ENCODE measurements around the gene ATP5ME.

DNA sequence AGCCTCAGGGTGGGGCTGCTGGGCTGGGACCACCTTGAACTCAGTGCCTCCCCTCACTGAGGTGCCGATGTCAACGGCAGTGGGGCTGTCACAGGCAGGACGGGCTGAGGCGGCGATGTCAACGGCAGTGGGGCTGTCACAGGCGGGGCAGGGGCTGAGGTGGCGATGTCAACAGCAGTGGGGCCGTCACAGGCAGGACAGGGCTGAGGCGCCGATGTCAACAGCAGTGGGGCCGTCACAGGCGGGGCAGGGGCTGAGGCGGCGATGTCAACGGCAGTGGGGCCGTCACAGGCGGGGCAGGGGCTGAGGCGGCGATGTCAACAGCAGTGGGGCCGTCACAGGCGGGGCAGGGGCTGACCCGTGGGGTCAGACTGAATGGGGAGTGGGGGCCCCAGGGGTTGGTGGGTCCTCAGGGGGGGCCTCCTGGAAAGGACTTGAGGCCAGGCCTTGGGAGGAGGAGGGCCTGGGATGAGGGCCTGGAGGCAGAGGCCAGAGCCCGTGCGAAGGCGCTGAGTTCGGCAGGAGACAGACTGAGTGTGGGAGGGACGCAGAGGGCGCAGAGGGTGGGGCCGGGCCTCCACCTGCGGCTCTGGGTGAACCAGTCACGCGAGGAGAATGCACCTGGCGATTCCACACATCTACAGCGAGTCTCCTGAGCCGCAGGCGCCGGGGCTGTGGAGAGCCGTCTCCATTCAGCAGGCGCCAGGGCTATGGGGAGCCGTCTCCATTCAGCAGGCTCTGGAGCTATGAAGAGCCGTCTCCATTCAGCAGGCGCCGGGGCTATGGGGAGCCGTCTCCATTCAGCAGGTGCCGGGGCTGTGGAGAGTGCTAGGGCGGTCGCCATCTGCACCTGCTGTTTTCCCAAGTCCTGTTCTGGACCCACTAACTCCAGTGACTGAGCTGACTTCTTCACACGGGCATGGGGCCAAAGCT is 22.9 kb downstream of the ATP5ME start:
- TF ChIP-seq EZH2 (conservative IDR thresholded peaks at IDR 0.05; ENCODE audit: low read depth, low read length) = no peak
- TF ChIP-seq FOXA3 (CRISPR knock-in tag; IDR thresholded peaks at IDR 0.05) = no peak
- no peak for TF ChIP-seq REPIN1 (CRISPR knock-in tag; IDR thresholded peaks at IDR 0.05; ENCODE audit: borderline replicate concordance, low read depth)
- TF ChIP-seq, protein P1, sequence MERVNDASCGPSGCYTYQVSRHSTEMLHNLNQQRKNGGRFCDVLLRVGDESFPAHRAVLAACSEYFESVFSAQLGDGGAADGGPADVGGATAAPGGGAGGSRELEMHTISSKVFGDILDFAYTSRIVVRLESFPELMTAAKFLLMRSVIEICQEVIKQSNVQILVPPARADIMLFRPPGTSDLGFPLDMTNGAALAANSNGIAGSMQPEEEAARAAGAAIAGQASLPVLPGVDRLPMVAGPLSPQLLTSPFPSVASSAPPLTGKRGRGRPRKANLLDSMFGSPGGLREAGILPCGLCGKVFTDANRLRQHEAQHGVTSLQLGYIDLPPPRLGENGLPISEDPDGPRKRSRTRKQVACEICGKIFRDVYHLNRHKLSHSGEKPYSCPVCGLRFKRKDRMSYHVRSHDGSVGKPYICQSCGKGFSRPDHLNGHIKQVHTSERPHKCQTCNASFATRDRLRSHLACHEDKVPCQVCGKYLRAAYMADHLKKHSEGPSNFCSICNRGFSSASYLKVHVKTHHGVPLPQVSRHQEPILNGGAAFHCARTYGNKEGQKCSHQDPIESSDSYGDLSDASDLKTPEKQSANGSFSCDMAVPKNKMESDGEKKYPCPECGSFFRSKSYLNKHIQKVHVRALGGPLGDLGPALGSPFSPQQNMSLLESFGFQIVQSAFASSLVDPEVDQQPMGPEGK (CRISPR knock-in tag; IDR thresholded peaks at IDR 0.05) = no peak
- TF ChIP-seq, protein P2, sequence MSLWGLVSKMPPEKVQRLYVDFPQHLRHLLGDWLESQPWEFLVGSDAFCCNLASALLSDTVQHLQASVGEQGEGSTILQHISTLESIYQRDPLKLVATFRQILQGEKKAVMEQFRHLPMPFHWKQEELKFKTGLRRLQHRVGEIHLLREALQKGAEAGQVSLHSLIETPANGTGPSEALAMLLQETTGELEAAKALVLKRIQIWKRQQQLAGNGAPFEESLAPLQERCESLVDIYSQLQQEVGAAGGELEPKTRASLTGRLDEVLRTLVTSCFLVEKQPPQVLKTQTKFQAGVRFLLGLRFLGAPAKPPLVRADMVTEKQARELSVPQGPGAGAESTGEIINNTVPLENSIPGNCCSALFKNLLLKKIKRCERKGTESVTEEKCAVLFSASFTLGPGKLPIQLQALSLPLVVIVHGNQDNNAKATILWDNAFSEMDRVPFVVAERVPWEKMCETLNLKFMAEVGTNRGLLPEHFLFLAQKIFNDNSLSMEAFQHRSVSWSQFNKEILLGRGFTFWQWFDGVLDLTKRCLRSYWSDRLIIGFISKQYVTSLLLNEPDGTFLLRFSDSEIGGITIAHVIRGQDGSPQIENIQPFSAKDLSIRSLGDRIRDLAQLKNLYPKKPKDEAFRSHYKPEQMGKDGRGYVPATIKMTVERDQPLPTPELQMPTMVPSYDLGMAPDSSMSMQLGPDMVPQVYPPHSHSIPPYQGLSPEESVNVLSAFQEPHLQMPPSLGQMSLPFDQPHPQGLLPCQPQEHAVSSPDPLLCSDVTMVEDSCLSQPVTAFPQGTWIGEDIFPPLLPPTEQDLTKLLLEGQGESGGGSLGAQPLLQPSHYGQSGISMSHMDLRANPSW (CRISPR knock-in tag; IDR thresholded peaks at IDR 0.05; ENCODE audit: borderline replicate concordance) = no peak
- TF ChIP-seq FOXP1 (IDR thresholded peaks at IDR 0.05) = no peak
- TF ChIP-seq FOXP1 (CRISPR knock-in tag; IDR thresholded peaks at IDR 0.05) = no peak
- TF ChIP-seq, protein P3, sequence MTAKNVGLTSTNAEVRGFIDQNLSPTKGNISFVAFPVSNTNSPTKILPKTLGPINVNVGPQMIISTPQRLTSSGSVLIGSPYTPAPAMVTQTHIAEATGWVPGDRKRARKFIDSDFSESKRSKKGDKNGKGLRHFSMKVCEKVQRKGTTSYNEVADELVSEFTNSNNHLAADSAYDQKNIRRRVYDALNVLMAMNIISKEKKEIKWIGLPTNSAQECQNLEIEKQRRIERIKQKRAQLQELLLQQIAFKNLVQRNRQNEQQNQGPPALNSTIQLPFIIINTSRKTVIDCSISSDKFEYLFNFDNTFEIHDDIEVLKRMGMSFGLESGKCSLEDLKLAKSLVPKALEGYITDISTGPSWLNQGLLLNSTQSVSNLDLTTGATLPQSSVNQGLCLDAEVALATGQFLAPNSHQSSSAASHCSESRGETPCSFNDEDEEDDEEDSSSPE (CRISPR knock-in tag; IDR thresholded peaks at IDR 0.05) = no peak
- TF ChIP-seq ZSCAN29 (CRISPR knock-in tag; conservative IDR thresholded peaks at IDR 0.05) = no peak
- TF ChIP-seq, protein P4, sequence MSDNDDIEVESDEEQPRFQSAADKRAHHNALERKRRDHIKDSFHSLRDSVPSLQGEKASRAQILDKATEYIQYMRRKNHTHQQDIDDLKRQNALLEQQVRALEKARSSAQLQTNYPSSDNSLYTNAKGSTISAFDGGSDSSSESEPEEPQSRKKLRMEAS (IDR thresholded peaks at IDR 0.05) = no peak
- TF ChIP-seq MAFK (conservative IDR thresholded peaks at IDR 0.05 in 1 of 2, IDR thresholded peaks at IDR 0.05 in 1 of 2; ENCODE audit: low read length in 2 of 2) = no peak
- TF ChIP-seq, protein P5, sequence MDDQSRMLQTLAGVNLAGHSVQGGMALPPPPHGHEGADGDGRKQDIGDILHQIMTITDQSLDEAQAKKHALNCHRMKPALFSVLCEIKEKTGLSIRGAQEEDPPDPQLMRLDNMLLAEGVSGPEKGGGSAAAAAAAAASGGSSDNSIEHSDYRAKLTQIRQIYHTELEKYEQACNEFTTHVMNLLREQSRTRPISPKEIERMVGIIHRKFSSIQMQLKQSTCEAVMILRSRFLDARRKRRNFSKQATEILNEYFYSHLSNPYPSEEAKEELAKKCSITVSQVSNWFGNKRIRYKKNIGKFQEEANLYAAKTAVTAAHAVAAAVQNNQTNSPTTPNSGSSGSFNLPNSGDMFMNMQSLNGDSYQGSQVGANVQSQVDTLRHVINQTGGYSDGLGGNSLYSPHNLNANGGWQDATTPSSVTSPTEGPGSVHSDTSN (CRISPR knock-in tag; IDR thresholded peaks at IDR 0.05; ENCODE audit: borderline replicate concordance) = no peak
- TF ChIP-seq SIN3A (IDR thresholded peaks at IDR 0.05; ENCODE audit: borderline replicate concordance, low read depth, low read length) = no peak
- TF ChIP-seq, protein P6, sequence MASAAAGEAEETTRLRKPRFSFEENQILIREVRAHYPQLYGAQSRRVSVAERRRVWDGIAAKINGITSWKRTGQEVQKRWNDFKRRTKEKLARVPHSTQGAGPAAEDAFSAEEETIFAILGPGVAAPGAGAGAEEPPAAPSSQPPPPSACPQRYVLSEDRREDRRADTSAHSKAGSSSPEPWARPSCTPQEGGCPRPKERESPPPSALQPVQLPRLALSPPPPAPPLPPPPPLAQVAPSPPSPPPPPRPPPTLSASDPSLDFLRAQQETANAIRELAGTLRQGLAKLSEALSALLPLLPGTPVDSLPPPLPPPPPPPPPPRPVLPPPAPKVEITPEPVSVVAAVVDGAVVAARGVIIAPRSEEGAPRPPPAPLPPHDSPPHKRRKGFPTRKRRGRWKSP (CRISPR knock-in tag; IDR thresholded peaks at IDR 0.05) = no peak

All from HepG2 (cell line).